Adipose tissue (tissue), 3 donors: ENCODE measurements around the gene TMEM107. TPM values are rescaled to one million over a fixed set of nuclear protein-coding genes. Genes with fewer than 3 reads are reported as not detected.
"Not testable (repeated sequence)": the region's sequence is repeated elsewhere in the genome, so short reads cannot be mapped to it uniquely, and the experiment has no call there.

ENCODE experiments used
- H3K27ac ChIP-seq: one replicate; pipeline ENCODE4 v1.5.1; 2013; ENCODE audit warnings: low read depth, low read length
- WGBS, 3 donors: extraction: QIAGEN DNeasy Blood & Tissue Kit; methylation state at CpG; one replicate each; pipeline ENCODE4 v1.1.7; 2013; 5-methylcytosine and 5-hydroxymethylcytosine counted together
- polyA plus RNA-seq, 3 donors: library from polyadenylated mRNA; stranded (reverse); fragments of 200-250 nt; gene quantifications; one replicate each; pipeline ENCODE4 v1.2.3, GENCODE V29; 2013
- donor health status: healthy with polysubstance abuse.
- donor health status: Bipolar disorder and iron deficiency.
- donor health status: healthy.

TMEM107 gene
- 10 to 100 TPM in 1 of 3 donors, 1 to 10 TPM in 2; 4.5 to 12.1 (median 8.6) TPM for polyA plus RNA-seq

GRCh38 chr17:8176197-8176940, at the start of gene TMEM107:
TMEM107 (minus strand) TSS chr17:8176380; CDS start chr17:8176286, 94 bp downstream.
- WGBS, 3 donors, result 1 to 2% (median 1%) methylated on average over 50 to 56 of the region's 56 CpGs
- H3K27ac ChIP-seq, result no peak within 1 kb of the TSS

- H3K27ac ChIP-seq, result no peak overlapping the region
- 90 to 93% (median 90%) methylated on average over 26 of the region's 26 CpGs for WGBS, 3 donors
These were observed 49.0 kb upstream of the TMEM107 start for GRCh38 chr17:8224891-8225812.

- H3K27ac ChIP-seq, result peak overlapping the region; percentile 94
- 6 to 15% (median 8%) methylated on average over 27 of the region's 27 CpGs for WGBS, 3 donors
These were observed 47.4 kb upstream of the TMEM107 start for GRCh38 chr17:8223356-8224126.

- peak overlapping the region; percentile 94 for H3K27ac ChIP-seq
- WGBS, 3 donors, result 0% methylated on average over 49 of the region's 49 CpGs
These were observed 46.6 kb upstream of the TMEM107 start for GRCh38 chr17:8222630-8223355.

GRCh38 chr17:8222380-8222629, 46.1 kb upstream of the TMEM107 start:
- peak overlapping the region; percentile 94 for H3K27ac ChIP-seq
- WGBS, 3 donors, result 0 to 1% (median 0%) methylated on average over 9 of the region's 9 CpGs

- 0 to 1% (median 0%) methylated on average over 40 of the region's 40 CpGs for WGBS, 3 donors
- peak overlapping the region; percentile 94 for H3K27ac ChIP-seq
These were observed 45.6 kb upstream of the TMEM107 start for GRCh38 chr17:8221663-8222379.

- 0 to 1% (median 0%) methylated on average over 45 of the region's 45 CpGs for WGBS, 3 donors
- H3K27ac ChIP-seq, result peak overlapping the region; percentile 94
These were observed 44.8 kb upstream of the TMEM107 start for GRCh38 chr17:8220783-8221662.

- H3K27ac ChIP-seq, result not testable (repeated sequence)
- 89 to 93% (median 89%) methylated on average over 15 of the region's 15 CpGs for WGBS, 3 donors
These were observed 37.8 kb upstream of the TMEM107 start for GRCh38 chr17:8214000-8214399.

GRCh38 chr17:8212312-8213180, 36.4 kb upstream of the TMEM107 start:
- 82 to 86% (median 84%) methylated on average over 14 of the region's 14 CpGs for WGBS, 3 donors
- no peak overlapping the region for H3K27ac ChIP-seq

GRCh38 chr17:8210761-8211458, 34.7 kb upstream of the TMEM107 start:
- no peak overlapping the region for H3K27ac ChIP-seq
- WGBS, 3 donors, result 10 to 15% (median 12%) methylated on average over 22 of the region's 22 CpGs

- no peak within 1 kb of the TSS for H3K27ac ChIP-seq
- 2 to 4% (median 2%) methylated on average over 43 to 46 of the region's 46 CpGs for WGBS, 3 donors
These were observed 34.0 kb upstream of the TMEM107 start, which contains the start of gene AURKB for GRCh38 chr17:8209907-8210760. AURKB (minus strand) TSS chr17:8210575; CDS start chr17:8210224, 351 bp downstream.

- no peak overlapping the region for H3K27ac ChIP-seq
- WGBS, 3 donors, result 93 to 95% (median 94%) methylated on average over 12 of the region's 12 CpGs
These were observed 30.4 kb upstream of the TMEM107 start for GRCh38 chr17:8206536-8206935.

GRCh38 chr17:8204761-8205555, 28.8 kb upstream of the TMEM107 start:
- no peak overlapping the region for H3K27ac ChIP-seq
- 86 to 88% (median 88%) methylated on average over 19 of the region's 19 CpGs for WGBS, 3 donors
